Trophoblast cell (in vitro differentiated cells and primary cell): Measurements from ENCODE around the gene WDR7.

Experiments used
- DNase-seq, 2 donors: peaks; one replicate each; pipeline ENCODE4 v3.0.0-alpha.2; 2016
- H2AFZ ChIP-seq: 2 replicates; pipeline ENCODE4 v1.6.1; 2013; ENCODE audit warnings: low read length, moderate library complexity, mild to moderate bottlenecking; ENCODE audit not compliant: insufficient read depth, poor library complexity
- H2AK5ac ChIP-seq: 2 replicates; pipeline ENCODE4 v1.6.1; 2013; ENCODE audit warnings: mild to moderate bottlenecking, low read length
- H2BK120ac ChIP-seq: 2 replicates; pipeline ENCODE4 v1.6.1; 2013; ENCODE audit warnings: low read length, mild to moderate bottlenecking, moderate library complexity; ENCODE audit not compliant: insufficient read depth, poor library complexity
- H2BK12ac ChIP-seq: 2 replicates; pipeline ENCODE4 v1.6.1; 2013; ENCODE audit warnings: mild to moderate bottlenecking, low read length, moderate library complexity
- H2BK5ac ChIP-seq: 2 replicates; pipeline ENCODE4 v1.6.1; 2013; ENCODE audit warnings: low read length, low read depth, moderate library complexity, mild to moderate bottlenecking; ENCODE audit not compliant: poor library complexity
- H3K14ac ChIP-seq: 2 replicates; pipeline ENCODE4 v1.6.1; 2013; ENCODE audit warnings: mild to moderate bottlenecking, low read length
- H3K18ac ChIP-seq: 2 replicates; pipeline ENCODE4 v1.6.1; 2013; ENCODE audit warnings: mild to moderate bottlenecking, low read length
- H3K23ac ChIP-seq: 2 replicates; pipeline ENCODE4 v1.6.1; 2013; ENCODE audit warnings: low read length
- H3K27ac ChIP-seq: 2 replicates; pipeline ENCODE4 v1.5.1; 2013; ENCODE audit warnings: low read depth, mild to moderate bottlenecking, inconsistent platforms, low read length, moderate library complexity
- H3K27me3 ChIP-seq: 2 replicates; pipeline ENCODE4 v1.6.1; 2013; ENCODE audit warnings: inconsistent platforms, mild to moderate bottlenecking, low read length, moderate library complexity; ENCODE audit not compliant: insufficient read depth
- H3K36me3 ChIP-seq, 2 experiments: 1 replicate in 1 of 2; 2 replicates in 1 of 2; pipeline ENCODE4 v1.6.1; 2013; ENCODE audit warnings: low read length in 2 of 2, mild to moderate bottlenecking in 2 of 2, moderate library complexity in 1 of 2; ENCODE audit not compliant: insufficient read depth in 2 of 2, control insufficient read depth in 1 of 2
- H3K4ac ChIP-seq: 2 replicates; pipeline ENCODE4 v1.6.1; 2013; ENCODE audit warnings: low read depth, mild to moderate bottlenecking, low read length, moderate library complexity
- H3K4me1 ChIP-seq, 2 experiments: 1 replicate in 1 of 2; 2 replicates in 1 of 2; pipeline ENCODE4 v1.6.1; 2013; ENCODE audit warnings: low read length in 2 of 2, mild to moderate bottlenecking in 2 of 2, moderate library complexity in 1 of 2; ENCODE audit not compliant: insufficient read depth in 2 of 2, control insufficient read depth in 1 of 2
- H3K4me2 ChIP-seq: 2 replicates; pipeline ENCODE4 v1.6.1; 2013; ENCODE audit warnings: inconsistent platforms, mild to moderate bottlenecking, low read length, moderate library complexity
- H3K4me3 ChIP-seq: 2 replicates; pipeline ENCODE4 v1.5.1; 2013; ENCODE audit warnings: mild to moderate bottlenecking, low read depth, low read length, inconsistent platforms
- H3K79me1 ChIP-seq: one replicate; pipeline ENCODE4 v1.6.1; 2013; ENCODE audit warnings: low read length
- H3K79me2 ChIP-seq: 2 replicates; pipeline ENCODE4 v1.6.1; 2013; ENCODE audit warnings: low read length, mild to moderate bottlenecking; ENCODE audit not compliant: control insufficient read depth, insufficient read depth, poor library complexity
- H3K9ac ChIP-seq: 2 replicates; pipeline ENCODE4 v1.6.1; 2013; ENCODE audit warnings: mild to moderate bottlenecking, low read length
- H3K9me3 ChIP-seq: 2 replicates; pipeline ENCODE4 v1.6.1; 2013; ENCODE audit warnings: low read depth, mild to moderate bottlenecking, control low read depth, inconsistent platforms, low read length; ENCODE audit not compliant: insufficient read depth
- H4K12ac ChIP-seq: 2 replicates; pipeline ENCODE4 v1.6.1; 2013; ENCODE audit warnings: low read depth, mild to moderate bottlenecking, low read length, moderate library complexity
- H4K8ac ChIP-seq: 2 replicates; pipeline ENCODE4 v1.6.1; 2013; ENCODE audit warnings: low read depth, mild to moderate bottlenecking, low read length, moderate library complexity
- H4K91ac ChIP-seq: one replicate; pipeline ENCODE4 v1.6.1; 2013; ENCODE audit warnings: low read depth, mild to moderate bottlenecking, low read length, moderate library complexity
- WGBS: extraction: QIAGEN DNeasy Blood & Tissue Kit; methylation state at CpG from one replicate; pipeline ENCODE4 v1.1.7; 2013; ENCODE audit warnings: missing lambda C conversion rate; ENCODE audit not compliant: insufficient read length, insufficient coverage; ENCODE audit errors: extremely low coverage; 5-methylcytosine and 5-hydroxymethylcytosine counted together

Gene WDR7

DNA sequence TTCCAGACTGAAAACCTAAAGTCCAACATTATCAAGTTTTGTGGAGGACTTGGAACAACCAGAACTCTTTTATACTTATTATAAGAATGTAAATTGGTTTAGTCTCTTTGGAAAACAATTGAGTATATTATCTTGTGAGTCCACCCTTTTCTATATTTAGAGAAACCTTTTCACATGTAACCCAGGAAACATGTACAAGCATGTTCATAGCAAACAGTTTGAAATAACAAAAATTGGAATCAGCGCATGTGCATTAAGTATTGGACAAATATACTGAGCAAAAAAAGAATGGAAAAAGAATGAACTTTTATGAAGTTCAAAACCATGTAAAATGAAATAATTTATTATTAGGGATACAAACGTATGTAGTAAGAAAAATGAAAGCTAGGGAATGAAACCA, 246.0 kb downstream of the WDR7 start:
- H3K9ac ChIP-seq: no peak overlapping the region
- H4K12ac ChIP-seq: no peak overlapping the region
- no peaks in the 10 kb centered on the region for H3K27me3 ChIP-seq
- no peak overlapping the region for H3K18ac ChIP-seq
- H3K79me1 ChIP-seq: no peaks in the 10 kb centered on the region
- DNase-seq: no peak
- H3K36me3 ChIP-seq: no peaks in the 10 kb centered on the region
- no peaks in the 10 kb centered on the region for H3K9me3 ChIP-seq
- no CpG with 5 or more reads among the region's 2 CpGs for WGBS
- no peak overlapping the region for H2AFZ ChIP-seq
- H3K4me1 ChIP-seq: no peaks in the 10 kb centered on the region
- H3K4me2 ChIP-seq: no peak overlapping the region
- H2BK120ac ChIP-seq: no peak overlapping the region
- H2AK5ac ChIP-seq: no peak overlapping the region
- no peak overlapping the region for H3K4ac ChIP-seq
- no peak overlapping the region for H2BK12ac ChIP-seq
- no peak overlapping the region for H4K8ac ChIP-seq
- H3K14ac ChIP-seq: no peak overlapping the region
- no peak overlapping the region for H2BK5ac ChIP-seq
- H3K4me3 ChIP-seq: no peak overlapping the region
- H3K23ac ChIP-seq: no peak overlapping the region
- no peak overlapping the region for H3K27ac ChIP-seq
- no peak overlapping the region for H4K91ac ChIP-seq
- H3K79me2 ChIP-seq: no peaks in the 10 kb centered on the region

DNA sequence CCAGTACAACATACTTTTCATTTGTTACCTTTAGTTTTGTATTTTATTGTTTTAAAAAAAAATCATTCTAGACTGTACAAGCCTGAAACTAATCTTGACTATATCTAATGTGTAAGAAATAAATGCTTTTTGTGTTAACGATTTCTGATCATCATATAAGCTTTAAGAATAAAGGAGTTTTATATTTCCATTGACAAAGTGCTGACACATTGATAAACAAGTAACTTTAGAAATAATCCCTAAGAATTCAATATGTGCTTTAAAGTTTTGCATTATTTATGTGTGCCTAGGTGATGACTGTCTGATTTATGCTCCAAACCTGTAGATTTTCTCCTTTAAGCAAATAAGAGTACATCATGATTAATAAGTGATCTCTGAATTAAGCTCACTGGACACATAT, 248.5 kb downstream of the WDR7 start:
- no peak overlapping the region for H2BK5ac ChIP-seq
- no peak overlapping the region for H2BK120ac ChIP-seq
- DNase-seq: no peak
- H2AK5ac ChIP-seq: no peak overlapping the region
- no peak overlapping the region for H4K12ac ChIP-seq
- H3K4me2 ChIP-seq: no peak overlapping the region
- H4K8ac ChIP-seq: no peak overlapping the region
- H3K36me3 ChIP-seq: no peaks in the 10 kb centered on the region
- WGBS: no CpG with 5 or more reads among the region's 1 CpG
- H3K79me1 ChIP-seq: no peaks in the 10 kb centered on the region
- no peak overlapping the region for H3K23ac ChIP-seq
- H3K9me3 ChIP-seq: no peaks in the 10 kb centered on the region
- no peak overlapping the region for H3K27ac ChIP-seq
- no peak overlapping the region for H3K4me3 ChIP-seq
- H3K18ac ChIP-seq: no peak overlapping the region
- H2BK12ac ChIP-seq: no peak overlapping the region
- H4K91ac ChIP-seq: no peak overlapping the region
- H3K4me1 ChIP-seq: no peaks in the 10 kb centered on the region
- H3K4ac ChIP-seq: no peak overlapping the region
- no peaks in the 10 kb centered on the region for H3K79me2 ChIP-seq
- H3K27me3 ChIP-seq: no peaks in the 10 kb centered on the region
- no peak overlapping the region for H2AFZ ChIP-seq
- no peak overlapping the region for H3K9ac ChIP-seq
- H3K14ac ChIP-seq: no peak overlapping the region

DNA sequence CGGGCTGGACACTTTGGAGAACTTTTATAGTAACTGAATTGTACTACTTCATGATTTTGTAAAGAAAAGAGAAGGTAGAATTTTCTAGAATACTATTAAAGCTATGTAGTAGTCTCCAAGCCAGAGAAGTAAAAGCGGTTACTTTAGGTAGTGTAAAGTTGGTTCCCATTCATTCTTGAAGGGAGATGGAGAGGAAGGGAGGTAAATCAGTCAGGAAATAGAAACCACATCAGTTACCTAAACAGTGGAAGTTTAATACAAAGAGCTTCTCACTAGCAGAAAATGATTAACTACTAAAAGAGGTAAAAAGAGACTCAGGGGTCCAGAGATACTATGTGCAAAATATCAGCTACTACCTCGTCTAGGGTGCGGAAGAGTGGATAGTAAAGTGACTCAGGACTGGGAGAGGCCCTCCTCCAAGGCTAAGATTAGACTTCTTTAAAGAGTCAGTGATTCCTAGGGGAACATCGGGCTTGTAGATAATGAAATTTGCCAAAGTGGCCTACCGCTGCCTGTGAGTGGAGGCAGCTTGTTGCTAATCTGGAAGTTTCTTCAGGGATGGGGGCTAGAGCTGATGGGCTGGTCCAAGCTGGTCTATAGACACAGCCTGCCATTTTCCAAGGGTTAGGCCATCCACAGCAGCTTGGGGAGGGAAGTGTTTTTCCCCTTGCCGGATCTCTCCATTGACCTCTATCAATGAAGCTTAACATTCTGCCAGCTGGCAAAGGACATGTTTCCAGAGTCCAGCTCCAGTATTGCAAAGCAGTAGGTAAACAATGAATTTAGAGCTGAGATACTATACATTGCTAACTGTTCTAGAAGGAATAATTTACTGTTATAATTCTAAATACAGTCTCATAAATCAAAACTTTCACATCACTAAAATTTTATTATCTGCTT, 249.3 kb downstream of the WDR7 start:
- Histone ChIP-seq H3K4me1 (no peaks in the 10 kb centered on the region), H4K12ac (no peak overlapping the region), H3K4ac (no peak overlapping the region), H3K4me2 (no peak overlapping the region), H3K18ac (no peak overlapping the region), H3K9me3 (no peaks in the 10 kb centered on the region), H3K36me3 (no peaks in the 10 kb centered on the region), H2BK5ac (no peak overlapping the region), H2BK120ac (no peak overlapping the region), H2AFZ (no peak overlapping the region), H4K8ac (no peak overlapping the region), H3K9ac (no peak overlapping the region), H2AK5ac (no peak overlapping the region), H4K91ac (no peak overlapping the region), H3K14ac (no peak overlapping the region), H3K27me3 (no peaks in the 10 kb centered on the region), H3K27ac (no peak overlapping the region), H2BK12ac (no peak overlapping the region), H3K79me1 (no peaks in the 10 kb centered on the region), H3K23ac (no peak overlapping the region), H3K79me2 (no peaks in the 10 kb centered on the region), H3K4me3 (no peak overlapping the region)
- no CpG with 5 or more reads among the region's 7 CpGs for WGBS
- no peak for DNase-seq

DNA sequence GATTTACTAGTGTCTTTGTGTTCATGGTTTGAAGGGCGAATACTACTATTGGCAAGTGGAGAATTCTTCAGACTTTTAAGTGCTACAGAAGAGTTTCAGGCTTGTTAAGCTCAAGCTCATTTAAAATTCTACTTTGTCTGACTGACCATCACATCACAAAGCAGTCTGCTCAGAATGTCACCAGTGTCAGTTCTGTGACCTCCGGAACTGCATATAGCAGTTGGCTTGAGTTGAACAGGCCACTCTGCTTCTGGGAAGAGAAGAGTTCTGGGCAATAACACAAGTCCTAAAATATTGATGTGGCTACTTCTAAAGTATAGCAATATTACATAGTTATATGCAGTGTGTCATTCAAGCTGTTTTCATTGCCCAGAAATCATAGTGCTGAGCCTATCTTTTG, 250.8 kb downstream of the WDR7 start:
- Histone ChIP-seq H2BK5ac (no peak overlapping the region), H3K18ac (no peak overlapping the region), H3K9me3 (no peaks in the 10 kb centered on the region), H3K79me2 (no peaks in the 10 kb centered on the region), H3K4me2 (no peak overlapping the region), H3K27me3 (no peaks in the 10 kb centered on the region), H4K8ac (no peak overlapping the region), H2BK12ac (no peak overlapping the region), H3K4ac (no peak overlapping the region), H3K36me3 (no peaks in the 10 kb centered on the region), H2AK5ac (no peak overlapping the region), H4K91ac (no peak overlapping the region), H3K4me3 (no peak overlapping the region), H3K23ac (no peak overlapping the region), H3K9ac (no peak overlapping the region), H3K4me1 (no peaks in the 10 kb centered on the region), H3K27ac (no peak overlapping the region), H2BK120ac (no peak overlapping the region), H4K12ac (no peak overlapping the region), H3K14ac (no peak overlapping the region), H2AFZ (no peak overlapping the region), H3K79me1 (no peaks in the 10 kb centered on the region)
- WGBS: no CpG with 5 or more reads among the region's 2 CpGs
- no peak for DNase-seq
